GM18517 (cell line): ENCODE measurements around the gene LSM4.

Source experiments
- ATAC-seq: cut with Tn5 transposase; IDR thresholded peaks from one replicate; pipeline ENCODE4 v1.9.1; 2021; ENCODE audit warnings: mild to moderate bottlenecking, moderate library complexity; ENCODE audit not compliant: unreplicated experiment

Gene LSM4

DNA sequence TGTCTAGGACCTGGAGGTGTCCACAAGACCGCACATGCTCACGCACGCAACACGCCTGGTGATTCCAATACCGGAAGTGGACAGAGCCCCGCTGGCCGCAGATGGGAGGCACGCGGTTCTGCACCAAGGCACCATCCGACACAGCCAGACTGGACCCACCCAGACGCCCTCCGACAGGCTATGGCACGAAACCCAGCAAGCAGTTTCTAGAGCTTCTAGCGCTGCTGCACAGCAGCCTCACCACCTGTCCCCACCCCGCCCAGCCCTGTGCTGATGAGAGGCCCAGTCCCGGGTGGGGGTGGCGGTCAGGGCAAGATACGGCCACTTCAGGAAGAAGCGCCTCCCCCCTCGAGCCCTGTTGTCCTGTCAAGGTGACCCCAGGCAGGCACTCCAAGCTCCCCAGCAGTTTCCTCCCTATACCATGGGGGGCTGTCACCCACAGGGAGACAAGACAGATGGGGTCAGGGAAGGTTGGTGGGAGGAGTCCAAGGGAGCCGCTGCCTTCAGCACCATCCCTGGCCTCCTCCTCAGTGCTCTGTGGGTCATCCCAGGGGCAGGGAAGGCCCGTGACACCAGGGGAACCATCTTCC is 11.3 kb downstream of the LSM4 start:
- no peak for ATAC-seq

DNA sequence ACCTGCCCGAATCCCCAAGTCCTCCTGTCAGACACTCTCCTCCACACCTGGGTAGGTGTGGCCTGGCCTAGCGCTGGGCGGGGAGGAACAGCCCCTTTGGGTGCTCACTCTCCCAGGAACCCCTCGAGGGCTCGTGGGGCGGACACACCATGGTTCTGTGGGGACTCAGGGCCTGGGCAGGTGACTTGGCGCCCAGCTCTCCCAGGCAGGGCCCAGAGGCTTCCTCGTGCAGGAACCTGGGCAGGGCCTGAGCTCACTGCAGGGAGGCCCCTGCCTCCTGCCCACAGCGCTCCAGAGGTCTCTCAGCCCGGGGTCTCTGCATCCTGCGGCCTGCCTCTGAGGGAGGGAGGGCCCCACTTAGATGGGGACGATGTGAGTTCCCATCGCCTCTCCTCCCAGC is 11.9 kb downstream of the LSM4 start:
- no peak for ATAC-seq

DNA sequence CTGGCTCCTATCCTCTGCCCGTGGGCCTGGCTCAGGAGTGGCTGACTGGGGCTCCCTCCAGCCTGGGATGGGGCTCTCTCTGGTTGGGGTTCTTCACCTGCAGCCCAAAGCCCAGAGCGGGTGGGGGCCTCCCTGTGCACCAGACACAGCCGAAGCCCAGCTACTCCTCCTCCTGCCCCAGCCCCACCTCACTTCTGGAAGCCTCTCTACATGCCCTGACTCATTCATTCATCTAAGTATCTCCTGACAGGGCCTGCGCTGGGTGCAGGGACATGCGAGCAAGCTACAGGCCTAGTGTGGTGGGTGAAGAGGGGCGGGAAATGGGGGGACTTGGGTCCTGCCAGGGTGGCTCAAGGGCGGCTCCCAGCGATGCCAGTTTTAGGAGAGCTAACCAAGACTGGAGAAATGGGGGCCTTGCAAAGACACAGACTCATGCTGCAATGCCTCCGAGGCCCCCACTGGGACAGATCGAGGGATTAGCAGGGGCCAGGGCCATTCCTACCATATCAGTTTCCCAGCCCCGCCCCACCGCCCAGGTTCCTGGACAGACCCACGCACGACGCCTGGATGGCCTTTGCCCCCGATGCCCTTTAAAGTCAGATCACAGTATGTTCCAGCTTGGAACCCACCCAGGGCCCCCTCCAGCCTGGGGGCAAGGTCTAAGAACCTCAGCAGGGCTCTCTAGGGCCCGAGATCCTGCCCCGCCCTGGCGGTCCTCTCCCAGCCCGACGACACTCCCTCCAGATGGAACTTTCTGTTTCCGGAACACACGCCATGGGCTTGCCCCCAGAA is 12.6 kb downstream of the LSM4 start:
- ATAC-seq = no peak

GRCh38 chr19:18309525-18310064 is 13.3 kb downstream of the LSM4 start:
- no peak for ATAC-seq

DNA sequence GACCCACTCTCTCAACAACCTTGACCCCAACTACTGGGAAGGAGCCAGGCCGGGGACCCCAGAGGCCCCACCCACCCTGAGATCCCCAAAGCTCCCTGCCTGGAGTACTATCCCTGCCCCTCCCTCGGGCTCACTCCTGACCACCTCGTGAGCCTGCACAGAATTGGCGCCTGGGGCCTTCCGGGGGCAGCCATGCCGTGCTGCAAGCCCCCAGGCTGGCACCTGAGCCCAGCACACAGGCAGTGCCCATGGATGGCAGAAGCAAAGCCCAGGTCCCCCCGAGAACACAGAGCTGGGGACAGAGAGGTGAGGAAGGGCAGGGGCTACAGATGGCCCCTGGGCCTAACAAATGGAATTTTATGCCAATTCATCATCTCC is 13.9 kb downstream of the LSM4 start:
- no peak for ATAC-seq

GRCh38 chr19:18308051-18308947 is 14.6 kb downstream of the LSM4 start:
- ATAC-seq = no peak

DNA sequence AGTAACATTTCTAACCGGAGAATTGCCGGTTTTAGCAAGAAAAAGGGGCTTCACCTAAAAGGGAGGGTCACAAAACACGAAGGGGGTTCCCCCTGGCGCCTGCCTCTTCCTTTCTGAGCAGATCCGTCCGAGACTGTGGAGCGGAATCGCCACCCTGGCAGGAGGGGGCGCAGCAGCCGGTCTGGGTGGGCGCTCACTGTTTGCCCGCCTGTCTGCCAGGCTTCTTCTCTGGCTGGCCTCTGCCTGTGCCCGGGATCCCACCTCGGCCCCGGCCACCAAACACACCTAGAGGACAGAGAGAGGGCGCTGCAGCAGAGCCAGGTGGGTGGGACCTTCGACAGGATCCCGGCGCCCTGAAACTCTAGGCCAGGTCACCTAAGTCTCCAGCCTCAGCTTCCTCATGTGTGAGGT is 15.6 kb downstream of the LSM4 start:
- no peak for ATAC-seq

DNA sequence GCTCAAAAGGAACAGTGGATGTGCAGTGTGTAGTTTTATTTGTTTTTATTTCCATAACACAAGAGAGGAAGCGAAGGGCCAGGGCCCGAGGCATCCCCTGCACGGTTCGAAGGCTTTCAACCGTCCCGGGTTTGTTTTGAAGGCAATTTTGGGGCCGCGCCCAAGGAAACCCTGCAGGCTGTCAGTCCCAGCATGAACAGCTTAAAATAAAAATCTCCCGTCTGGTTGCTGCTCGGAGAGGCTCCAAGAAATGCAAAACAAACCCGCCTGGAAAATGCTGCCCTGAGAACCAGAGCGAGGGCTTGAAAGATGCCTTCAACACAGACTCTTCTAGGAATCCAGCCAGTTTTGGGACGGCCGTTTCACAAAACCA is 16.0 kb downstream of the LSM4 start:
- ATAC-seq = no peak

DNA sequence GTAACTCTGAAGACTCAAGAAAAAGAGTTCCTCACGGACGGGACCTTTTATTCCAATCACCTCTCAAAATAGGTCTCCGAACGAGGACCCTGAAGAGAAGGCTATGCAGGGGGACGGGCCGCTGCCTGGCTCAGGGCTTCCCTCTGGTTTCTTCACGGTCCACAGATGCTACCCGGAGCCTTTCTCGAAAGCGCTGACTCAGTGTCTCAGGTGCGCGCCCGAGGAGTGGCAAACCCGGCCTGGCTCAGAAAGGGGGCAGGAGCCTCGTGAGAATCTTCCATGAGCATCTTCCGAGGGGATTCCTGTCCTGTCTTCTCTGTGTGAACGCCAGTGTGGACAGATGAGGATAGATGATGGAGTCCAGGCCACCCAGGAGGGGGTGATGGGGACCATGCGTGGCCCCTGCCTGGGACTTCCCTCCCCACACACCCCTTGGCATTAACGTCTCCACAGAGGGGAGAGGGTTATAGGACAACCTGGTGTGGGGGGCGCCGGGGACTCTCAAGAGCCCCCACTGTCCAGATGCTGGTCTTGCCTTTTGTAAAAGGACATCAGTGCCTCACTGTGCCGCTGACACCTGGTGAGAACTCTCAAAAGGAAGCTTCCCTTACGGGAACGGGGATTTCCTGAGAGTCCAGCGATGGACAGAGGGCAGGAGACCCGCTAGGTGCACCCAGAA is 16.5 kb downstream of the LSM4 start:
- ATAC-seq = no peak

DNA sequence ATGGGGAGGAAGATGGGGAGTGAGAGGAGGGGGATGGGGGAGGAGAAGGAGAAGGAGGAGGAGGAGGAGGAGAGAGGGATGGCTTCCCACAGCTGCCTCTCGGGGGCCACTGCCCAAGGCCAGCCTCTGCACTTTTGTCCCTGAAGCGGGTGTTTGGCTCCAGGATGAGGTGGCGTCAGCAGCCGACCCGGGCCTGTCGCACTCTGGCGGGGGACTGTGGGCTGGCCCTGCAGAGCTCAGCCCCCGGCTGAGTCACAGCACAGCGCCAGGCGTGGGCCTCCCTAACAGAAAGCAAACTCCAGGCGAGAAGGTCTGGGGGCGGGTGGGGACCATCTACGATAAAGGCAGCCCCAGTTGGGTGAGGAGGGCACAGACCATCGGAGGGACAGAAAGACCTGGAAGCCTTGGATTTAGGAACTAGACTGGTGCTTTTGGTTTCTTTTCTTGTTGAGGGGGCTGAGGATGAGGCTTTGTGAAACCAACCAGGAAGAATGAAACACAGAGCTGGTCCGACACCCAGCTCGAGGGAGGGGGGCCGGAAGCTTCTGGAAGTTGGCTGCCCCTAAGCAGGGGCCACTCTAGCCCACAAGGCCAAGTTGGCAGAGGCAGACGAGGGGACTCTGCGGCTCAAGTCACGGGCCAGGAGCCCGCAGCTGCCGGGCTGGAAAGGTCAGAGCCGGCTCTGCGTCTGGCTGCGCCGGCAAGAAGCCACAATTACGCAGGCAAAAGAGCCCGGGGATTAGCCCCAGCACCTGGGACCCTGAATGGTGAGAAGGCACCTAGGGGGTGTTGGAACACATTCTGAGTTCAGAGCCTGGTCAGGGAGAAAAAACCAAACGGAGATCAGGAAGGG is 18.2 kb downstream of the LSM4 start:
- no peak for ATAC-seq

GRCh38 chr19:18304208-18304457 is 18.7 kb downstream of the LSM4 start:
- ATAC-seq = no peak

DNA sequence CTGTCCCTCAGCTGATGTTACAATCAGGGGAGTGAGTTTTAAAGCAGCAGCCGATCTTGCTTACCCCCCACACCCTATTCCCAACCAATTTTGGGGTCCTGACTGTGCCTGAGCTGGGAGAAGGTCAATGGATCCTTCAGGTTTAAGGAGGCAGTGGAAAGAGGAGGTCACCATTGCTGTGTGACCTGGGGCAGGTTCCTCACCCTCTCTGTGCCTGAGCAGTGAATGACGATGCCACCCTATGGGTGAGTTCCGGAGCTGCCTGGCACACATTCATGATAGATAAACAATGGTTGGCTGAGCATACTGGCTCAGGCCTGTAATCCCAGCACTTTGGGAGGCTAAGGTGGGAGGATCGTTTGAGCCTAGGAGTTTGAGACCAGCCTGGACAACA is 21.2 kb downstream of the LSM4 start:
- ATAC-seq = no peak

GRCh38 chr19:18300930-18301717 is 21.8 kb downstream of the LSM4 start:
- no peak for ATAC-seq

DNA sequence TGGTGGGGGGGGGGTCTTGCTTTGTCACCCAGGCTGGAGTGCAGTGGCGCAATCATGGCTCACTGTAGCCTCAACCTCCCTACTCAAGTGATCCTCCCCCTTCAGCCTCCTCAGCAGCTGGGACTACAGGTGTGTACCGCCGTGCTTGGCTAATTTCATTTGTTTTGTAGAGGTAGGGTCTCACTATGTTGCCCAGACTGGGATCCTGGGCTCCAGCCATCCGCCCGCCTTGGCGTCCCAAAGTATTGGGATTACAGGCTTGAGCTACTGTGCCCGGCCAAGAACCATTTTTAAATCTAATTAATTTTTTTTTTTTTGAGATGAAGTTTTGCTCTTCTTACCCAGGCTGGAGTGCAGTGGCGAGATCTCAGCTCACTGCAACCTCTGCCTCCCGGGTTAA is 23.2 kb downstream of the LSM4 start:
- no peak for ATAC-seq

DNA sequence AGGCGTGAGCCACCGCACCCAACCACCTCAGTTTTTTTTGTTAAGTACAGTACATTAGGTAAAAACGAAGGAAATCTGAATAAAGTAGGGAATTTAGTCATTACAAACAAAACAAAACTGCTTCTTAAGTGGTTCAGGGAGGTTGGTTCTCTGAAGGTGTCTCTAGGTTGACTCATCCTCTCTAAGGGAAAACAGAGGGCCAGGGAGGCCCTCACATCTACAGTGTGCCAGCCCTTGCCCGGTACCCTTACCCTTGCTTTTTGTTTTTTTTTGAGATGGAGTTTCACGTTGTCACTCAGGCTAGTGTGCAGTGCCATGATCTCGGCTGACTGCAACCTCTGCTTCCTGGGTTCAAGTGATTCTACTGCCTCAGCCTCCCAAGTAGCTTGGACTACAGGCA is 24.3 kb downstream of the LSM4 start:
- ATAC-seq = no peak

DNA sequence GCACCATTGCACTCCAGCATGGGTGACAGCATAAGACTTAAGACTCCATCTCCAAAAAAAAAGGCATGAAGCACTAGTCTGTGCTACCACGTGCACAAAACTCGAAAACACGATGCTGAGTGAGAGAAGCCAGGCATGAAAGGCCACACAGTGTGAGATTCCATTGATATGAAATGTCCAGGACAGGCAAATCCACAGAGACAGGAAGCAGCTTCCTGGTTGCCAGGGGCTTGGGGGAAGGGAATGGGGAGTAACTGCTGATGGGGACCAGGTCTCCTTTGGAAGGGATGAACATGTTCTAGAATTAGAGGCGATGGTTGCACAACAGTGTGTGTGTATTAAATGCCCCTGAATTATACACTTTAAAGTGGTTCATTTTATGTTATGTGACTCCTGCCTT is 25.6 kb downstream of the LSM4 start:
- ATAC-seq = no peak

- ATAC-seq = no peak
Measured at GRCh38 chr19:18295034-18295451, 27.8 kb downstream of the LSM4 start.

DNA sequence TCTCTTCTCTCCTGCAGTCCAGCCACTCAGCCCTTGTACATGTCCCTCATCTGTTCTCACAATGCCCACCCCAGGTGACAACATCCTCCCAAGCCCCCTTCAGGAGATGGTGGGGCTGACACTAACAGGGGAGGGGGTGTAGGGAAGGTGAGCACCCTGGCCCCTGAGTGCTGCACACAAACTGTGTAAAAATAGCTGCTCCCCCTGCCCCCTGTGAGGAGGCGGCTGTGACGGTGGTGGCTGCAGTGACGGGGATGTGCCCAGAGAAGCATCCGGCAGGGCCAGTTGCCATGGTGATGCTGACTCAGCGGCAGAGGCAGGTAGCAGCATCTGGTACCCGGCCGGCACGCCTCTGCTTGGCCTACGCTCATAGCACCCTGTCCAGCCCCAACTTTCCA is 28.4 kb downstream of the LSM4 start:
- no peak for ATAC-seq

- no peak for ATAC-seq
Measured at GRCh38 chr19:18293642-18294466, 29.0 kb downstream of the LSM4 start.
